ENCODE data around the gene NTRK2. TPM values are rescaled to one million over a fixed set of nuclear protein-coding genes. Genes with fewer than 3 reads are reported as not detected.

NTRK2 gene
- total RNA-seq, 1 experiment from 2014 or later, result not detected

DNA sequence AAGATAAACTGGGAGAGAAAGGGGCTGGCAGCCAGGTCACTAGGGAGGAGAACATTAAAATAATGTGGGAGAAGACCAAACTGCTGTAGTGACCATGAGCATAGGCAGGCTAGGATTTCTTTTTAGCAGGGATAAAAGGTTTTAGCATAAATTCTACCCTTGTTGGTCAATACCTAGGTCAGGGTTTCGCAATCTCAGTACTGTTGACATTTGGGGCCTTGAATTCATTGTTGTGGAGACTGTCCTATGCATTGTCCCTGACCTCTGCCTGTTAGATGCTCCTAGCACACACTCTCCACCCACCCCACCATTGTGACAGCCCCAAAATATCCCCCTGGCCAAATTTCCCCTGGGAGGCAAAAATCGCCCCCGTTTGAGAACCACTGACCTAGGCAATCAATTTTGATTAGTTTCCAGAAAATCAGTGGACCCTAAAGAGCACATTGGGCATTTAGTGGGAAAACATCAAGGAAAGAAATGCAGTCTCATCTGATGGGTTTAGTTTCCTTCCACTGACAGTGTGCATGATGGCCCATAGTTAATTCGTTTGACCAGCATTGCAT lies 181.4 kb downstream of the NTRK2 start:
- DNase-seq (ENCODE audit: low spot score), result no peak

DNA sequence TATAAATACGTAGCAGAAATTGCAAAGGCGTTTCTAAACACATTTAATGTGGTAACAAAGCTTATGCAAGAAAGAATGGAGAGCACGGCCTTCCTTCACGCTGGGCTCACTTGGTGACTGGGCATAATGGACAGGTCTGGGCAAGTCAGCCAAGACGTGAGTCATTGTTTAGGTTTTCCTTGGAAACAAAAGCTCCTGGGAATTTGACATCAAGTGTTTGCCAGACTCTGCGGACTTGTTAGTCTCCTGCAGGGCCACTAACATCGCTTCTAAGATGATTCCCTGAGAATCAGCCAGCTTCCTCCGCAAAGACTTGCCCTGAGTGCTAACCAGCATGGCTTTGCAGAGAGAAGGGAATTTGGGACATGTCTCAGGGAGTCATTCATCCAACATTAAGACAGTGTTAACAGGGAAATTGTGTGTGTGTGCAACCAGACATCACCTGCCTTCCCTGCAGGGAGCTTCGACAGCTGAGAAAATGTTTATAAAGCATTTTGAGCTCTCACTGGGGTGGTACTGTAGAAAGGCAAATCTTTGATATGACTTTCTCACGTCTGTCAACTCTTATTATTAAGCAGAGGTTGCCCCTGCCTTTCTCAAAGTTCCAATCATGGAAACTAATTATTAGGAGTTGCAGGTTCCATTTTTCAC lies 182.5 kb downstream of the NTRK2 start:
- peak; percentile 90 for DNase-seq (ENCODE audit: low spot score)

DNA sequence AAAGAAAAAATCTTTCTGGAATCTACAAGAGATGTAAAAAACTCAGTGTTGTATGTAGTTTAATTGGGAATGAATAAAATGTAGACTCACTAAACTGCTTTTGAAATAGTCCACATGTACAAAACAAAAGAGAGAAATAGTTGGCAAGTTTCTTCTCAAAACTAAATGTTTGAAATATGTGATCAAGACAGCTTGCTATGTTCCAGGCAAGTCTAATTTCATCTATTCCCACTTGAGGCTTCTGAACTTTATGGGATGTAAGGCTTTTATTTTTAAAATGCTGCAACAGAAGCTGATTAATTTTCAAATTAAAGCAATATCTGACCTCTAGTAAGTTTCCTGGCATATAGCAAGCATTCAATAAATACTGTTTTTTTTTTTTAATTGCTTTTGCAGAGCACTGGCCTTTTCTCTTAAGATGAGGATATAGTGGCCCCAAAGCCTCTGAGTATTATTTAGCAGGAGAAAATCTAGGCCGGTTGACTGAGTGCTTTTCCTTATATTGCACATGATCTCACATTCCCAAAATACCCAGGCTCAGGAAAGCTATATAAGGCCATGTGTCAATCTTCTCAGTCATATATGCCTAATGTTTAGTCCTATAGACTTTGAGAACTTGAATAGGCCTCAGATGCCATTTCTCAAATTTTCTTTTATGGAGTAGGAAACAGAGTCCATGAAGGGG lies 183.2 kb downstream of the NTRK2 start:
- DNase-seq (ENCODE audit: low spot score), result no peak

DNA sequence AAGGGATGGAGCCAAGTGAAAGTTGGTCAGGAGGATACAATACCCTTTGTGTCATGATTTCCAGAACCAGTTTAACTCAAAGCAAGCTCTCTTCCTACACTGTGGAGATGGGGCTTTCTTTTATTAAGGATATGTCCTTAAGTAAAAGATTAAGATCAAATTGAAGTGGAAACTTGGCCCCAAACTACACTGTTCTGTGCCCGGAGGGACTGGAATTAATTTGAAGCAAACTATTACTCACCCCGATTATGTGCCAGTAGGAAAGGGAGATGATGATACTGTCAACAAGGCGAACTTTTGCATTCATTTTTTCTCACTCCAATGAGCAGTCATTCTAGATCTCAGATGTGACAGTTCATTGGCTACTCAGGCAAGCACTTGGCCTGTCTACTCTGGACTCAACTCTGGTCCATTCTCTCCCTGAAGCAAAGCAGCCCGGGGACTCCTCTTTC lies 186.7 kb downstream of the NTRK2 start:
- no peak for DNase-seq (ENCODE audit: low spot score)

DNA sequence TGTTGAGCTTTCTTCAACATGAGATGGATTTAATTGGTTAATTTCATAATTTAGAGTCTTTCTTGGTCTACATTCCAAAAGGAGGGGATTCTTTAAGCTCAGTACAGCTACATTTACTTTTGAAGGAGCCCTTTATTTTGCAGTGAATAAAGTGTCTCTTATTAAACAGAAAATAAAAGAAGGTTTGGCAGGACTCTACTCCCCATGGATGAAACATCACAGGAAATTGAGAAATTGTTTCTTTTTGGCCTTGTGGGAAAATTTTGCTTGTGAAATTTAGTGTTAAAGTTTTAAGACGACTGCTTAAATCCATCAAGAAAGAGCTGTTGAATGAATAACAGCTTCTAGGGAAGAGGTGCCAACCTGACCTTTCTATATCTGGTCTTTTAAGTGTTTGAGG lies 187.7 kb downstream of the NTRK2 start:
- no peak for DNase-seq (ENCODE audit: low spot score)

DNA sequence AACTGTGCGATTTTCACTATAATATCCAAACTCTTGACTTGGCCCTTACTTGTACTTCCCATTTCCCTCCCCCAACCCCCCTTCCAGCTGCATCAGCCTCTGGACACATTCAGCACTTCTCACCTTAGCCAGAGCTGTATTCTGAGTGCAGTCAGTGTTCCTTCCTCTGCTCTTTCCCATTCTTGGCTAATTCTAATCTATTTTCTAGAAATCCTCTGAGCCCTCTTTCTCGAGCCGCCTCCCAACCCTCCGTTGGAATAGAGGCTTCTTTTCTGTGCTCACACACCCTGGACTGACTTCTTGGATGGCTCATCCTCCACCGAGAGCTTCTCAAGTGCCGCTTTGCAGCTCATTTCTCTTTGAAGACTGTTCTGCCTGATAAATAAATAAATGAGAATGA lies 188.8 kb downstream of the NTRK2 start:
- DNase-seq (ENCODE audit: low spot score), result no peak

DNA sequence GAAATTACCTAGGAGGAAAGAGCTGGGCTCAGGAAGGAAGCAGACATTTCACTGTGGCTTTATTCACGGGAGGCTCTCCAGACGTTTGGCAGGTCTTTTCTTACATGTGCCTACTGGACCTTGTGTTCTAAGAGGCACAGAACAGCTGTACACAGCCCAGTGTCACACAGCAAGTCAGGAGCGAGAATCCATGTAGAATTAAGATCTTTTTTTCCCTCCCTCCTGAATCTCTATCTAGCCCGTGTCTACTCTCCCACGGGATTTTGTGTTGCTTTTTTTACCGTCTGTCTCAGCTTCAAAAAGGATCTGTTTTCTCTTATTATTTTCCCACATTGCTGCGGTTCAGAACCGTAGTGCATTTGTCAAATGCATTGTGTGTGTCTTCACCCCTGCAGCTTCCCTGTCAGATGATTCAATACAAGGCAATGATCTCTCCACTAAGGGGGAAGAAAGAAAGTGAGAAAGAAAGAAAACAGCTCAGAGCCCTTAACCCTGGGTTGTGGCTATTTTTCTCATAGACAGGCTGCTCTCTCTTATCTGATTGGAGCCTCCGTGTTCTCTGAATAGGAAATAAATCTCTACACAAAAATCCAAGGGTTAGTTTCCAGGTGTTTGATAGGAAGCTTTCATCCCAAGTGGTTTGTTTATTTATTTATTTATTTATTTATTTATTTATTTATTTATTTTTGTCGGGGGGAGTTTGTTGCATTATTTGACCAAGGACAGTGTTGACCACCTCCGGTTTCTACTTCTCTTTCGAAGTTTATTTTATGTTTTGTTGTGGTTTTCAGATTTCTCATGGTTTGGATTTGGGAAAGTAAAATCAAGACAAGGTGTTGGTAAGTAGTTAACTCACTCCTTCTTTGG lies 191.0 kb downstream of the NTRK2 start:
- no peak for DNase-seq (ENCODE audit: low spot score)

DNA sequence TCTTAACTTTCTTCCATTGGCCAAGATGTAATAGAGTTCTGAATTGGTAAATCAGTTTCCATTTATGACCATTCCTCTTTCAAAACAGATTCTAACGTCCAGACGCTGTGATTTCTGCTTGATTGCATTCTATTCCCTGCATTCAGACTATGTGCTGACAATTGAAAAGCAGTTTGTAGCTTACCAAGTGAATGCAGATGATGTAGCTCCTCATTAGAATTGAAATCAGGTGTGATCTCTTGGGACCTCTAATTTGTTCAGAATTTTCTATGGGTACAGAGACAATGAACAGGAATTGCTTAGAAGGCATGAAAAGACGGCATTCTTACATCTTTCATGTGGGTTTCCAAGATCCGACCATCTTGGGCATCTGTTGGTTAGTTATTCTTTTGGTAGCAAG lies 191.9 kb downstream of the NTRK2 start:
- no peak for DNase-seq (ENCODE audit: low spot score)

DNA sequence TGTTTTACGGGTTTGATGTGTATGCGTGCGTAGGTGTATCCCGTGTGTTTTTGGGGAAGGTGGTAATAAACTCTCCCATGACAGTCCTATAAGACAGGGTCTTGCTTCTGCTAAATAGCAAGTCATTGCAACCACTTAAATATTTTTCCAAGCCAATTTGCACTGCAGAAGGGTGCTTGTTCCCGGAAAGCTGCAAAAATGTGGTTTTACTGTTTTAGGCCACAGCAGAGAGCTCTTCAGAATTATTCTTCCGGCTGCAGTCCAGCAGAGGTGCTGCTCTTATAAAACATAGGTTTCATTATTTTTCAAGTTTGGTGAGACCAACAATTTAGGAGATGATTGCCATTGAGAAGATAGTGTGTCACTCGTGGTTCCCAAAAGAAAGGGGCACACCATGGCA lies 192.8 kb downstream of the NTRK2 start:
- DNase-seq (ENCODE audit: low spot score), result no peak

DNA sequence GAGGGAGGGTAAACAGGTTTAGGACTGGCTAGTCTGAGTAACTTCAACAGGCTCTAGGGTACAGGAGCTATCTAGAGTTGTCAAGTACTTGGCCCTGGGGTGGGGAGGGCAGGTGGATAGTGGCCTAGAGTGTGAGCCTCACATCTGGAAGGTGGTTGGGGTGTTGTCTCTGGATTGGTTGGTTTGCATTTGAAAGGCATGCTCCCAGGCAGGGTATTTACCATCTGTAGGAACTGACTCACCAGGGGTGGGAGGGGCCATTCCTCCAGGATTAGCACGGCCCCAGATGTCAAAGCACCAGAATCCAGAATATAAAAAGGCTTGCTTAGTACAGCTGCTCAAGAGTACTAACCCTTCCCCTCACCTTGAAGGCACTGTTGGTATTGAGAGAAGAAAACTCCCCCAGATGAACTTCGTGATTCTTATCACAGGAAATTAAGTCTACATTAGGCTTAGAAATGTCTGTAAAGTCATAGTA lies 193.3 kb downstream of the NTRK2 start:
- DNase-seq (ENCODE audit: low spot score), result peak; percentile 41

DNA sequence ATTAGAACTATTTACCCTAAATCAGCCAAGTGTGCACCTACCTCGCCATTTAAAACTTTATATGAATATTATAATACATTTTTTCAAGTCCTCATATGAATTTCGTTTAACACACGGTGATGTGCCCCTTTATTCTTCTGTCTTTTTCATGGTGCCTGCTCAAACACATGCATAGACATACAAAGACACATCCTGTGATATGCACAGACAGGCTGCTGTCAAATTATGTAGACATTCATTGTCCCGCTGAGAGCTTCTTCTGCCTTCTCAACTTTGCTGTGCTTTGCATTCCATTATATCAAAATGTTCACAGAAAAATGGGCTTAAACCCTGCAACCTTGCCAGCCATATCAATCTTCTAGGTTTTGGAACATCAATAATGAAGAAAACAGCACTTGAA lies 193.8 kb downstream of the NTRK2 start:
- no peak for DNase-seq (ENCODE audit: low spot score)

DNA sequence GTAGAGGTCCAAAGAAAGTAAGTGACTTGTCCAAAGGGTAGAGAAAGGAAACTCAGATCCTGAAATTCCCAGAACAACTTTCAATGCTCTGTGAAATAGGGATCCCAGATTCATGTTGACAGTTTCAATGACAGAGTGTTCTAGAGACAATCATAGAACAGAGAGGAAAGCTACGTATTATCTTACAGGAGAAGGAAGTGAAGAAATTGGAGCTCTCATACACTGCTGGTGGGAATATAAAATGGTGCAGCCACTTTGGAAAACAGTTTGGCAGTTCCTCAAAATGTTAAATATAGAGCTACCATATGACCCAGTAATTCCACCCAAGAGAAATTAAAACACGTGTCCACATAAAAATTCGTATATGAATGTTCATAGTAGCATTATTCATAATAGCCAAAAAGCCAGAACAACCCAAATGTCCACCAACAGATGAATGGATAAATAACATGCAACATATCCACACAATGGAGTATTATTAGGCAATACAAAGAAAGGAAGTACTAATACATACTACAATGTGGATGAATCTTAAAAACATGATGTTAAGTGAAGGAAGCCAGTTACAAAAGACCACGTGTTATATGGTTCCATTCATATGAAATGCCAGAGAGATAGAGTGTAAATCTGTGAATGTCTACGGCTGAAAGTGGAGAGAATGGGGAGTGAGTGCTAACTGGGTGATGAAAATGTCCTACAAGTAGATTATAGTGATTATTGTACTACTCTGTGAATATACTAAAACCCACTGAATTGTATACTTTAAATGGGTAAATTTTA lies 197.1 kb downstream of the NTRK2 start:
- DNase-seq (ENCODE audit: low spot score), result no peak

DNA sequence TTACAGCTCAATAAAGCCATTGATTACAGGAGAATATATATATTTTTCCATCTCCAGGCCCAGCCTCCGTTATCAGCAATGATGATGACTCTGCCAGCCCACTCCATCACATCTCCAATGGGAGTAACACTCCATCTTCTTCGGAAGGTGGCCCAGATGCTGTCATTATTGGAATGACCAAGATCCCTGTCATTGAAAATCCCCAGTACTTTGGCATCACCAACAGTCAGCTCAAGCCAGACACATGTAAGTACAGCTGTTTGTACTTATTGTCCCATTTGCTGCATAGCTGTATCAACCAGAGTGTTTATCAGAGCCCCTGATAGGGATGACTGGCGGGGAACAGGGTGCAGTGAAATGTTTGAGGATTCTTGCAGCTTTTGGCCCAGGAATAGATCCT lies 197.7 kb downstream of the NTRK2 start:
- DNase-seq (ENCODE audit: low spot score), result no peak

DNA sequence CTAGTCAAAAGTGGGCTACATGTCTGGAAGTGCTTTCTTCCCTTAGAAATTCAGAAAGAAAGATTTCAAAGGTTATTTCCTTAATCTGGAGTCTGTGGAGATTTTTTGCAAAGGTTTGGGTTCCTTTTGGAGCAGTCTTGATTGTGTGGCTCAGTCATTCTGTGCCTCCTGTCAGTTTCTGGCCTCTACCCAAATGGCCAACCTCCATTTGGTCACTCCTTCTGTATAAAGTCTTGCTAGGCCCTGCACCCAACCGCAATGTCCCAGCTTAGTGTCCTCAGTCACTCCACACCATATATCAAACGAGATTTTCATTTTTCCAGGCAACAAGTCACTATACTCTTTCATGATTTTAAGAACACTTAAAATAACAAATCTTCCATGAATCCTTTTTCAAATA lies 199.6 kb downstream of the NTRK2 start:
- no peak for DNase-seq (ENCODE audit: low spot score)

DNA sequence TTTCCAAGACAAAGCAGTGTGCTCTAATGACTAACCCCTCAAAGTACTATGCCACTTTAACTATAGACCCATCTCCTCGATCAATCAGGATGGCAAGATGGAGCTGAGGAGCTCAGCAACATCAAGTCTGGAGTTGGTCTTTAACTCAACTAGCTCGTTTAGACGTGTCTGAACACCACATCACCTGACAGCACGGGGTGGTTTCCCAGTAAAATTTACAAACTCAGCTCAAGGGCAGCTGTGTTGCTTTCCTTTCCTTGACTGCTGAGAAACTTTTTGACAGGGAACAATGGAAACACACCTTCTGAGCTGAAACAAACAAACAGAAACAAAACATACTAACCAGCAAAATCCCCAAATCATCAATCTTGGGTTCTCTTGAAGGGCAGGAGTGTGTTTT lies 202.5 kb downstream of the NTRK2 start:
- no peak for DNase-seq (ENCODE audit: low spot score)

DNA sequence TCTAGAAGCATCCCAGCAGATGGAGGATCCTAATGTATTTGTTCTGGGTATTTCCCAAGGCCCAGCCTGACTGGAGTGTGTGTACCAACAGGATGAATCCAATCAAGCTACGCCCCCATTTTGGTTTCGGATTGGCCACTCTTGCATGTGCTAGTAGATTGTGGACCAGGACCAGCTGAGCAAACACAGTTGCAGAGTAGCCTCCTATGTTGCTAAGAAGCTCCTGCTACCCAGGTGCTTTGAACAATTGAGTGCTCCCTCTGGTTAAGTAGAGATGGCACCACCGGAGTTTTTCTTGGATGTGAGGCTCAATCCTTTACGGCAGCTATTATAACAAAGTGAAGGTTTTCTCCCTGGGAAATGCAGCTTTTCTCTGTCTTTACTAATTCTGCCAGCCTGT lies 204.5 kb downstream of the NTRK2 start:
- no peak for DNase-seq (ENCODE audit: low spot score)

DNA sequence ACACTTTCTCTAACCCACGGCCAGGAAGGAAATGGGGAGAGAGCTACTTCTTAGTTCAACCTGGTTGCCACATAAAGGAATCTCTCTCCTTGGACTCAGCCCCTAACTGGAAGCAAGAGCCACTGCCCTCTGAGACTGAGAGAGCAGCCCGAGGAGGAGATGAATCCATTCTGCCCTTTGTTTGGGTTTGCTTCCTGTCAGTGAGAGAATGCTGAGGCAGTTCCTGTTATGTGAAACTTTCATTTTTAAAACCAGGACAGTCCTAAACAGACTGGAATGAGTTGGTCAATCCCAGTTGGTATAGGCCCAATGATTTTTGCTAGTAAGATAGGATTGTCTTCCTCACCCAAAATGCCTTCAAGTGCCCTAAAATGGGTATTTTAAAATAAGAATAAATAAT lies 205.1 kb downstream of the NTRK2 start:
- no peak for DNase-seq (ENCODE audit: low spot score)

DNA sequence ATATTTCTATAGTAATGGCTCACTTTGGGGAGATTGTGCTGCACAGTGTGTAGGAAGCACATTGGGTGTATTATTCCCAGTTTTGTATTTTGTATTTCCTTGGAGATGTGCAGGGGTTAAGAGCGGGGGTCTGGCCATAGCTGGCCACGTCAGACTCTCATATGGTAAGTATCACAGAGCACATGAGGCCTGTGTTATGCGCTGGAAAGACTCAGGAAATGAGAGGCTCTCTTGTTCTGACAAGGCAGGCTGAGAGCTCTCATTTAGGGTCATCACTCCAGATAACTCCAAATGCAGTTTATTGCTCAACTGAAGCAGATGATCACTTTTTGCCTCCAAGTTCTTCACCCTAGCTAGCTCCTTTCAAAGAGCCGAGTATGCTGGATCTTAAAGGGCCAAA lies 205.7 kb downstream of the NTRK2 start:
- DNase-seq (ENCODE audit: low spot score), result no peak

DNA sequence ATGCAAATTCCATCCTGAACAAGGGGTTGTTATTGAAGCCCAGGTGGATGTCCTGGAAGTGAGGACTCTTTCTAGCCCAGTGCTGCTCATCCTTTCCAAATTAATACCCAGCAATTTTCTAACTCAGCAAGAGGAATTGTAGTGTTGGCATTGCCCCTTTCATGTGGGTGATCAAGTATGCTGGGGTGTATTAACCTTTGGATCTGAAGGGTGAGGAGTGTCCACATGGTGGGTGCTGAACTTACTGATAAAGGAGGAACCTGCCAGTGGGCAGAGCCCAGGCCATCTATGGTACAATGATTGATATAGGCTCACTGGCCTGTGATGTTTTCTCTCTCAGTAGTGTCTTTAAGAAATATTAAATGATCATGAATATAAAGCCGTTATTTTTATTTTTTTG lies 210.1 kb downstream of the NTRK2 start:
- no peak for DNase-seq (ENCODE audit: low spot score)

DNA sequence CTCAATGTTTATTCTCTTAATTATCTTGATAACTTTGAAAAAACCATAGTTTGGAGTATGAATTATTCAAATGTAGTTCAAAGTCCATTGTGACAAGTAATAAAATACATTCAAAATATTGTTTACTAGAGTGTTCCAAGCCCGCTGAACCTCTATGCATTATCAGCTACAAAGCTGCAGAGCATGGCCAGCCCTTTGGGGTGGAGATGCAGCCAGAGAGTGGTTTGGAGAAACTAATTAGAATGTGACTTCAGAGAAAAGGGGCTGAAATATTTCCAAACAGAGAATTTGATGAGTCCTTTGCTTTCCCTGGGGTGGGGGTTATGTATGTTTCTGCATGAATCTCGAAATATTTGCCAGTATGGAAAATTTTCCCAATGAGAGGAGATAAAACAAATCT lies 211.3 kb downstream of the NTRK2 start:
- no peak for DNase-seq (ENCODE audit: low spot score)

DNA sequence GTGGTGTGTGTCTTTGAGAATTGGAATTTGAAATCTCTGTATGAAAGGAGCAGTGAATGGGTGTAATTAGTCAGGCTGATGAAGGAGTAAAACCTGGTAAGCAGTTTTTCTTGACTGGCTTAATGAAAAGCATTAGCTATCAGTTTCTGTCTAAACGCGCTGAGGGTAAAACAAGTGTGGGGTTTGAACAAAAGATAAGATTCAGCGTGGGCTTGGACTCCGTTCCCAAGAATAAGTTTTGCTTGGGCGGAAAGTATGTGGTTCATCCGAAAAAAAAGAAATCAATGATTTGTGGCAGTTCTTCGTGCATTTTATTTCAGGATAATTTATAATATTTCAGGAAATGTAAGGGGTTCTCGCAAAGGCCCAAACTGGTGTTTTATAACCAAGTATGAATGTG lies 217.3 kb downstream of the NTRK2 start:
- DNase-seq (ENCODE audit: low spot score), result no peak

DNA sequence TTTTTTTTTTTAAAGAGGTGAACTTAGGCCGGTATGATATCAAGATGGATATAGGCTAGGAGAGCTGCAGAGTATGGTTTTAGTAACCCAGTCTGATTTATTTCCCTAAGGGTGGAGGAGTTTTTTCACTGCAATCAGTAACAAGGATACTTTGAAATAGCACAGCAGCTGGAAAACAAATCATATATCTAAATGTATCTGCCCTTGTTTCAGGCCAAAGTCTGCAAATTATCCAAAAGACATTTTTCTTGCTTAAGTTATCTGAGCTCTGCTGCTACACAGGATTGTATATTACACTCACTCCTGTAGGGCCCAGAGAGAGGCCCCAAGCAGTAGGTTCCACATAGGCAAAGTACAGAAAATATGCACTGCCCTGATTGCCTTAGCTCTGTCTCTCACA lies 222.4 kb downstream of the NTRK2 start:
- DNase-seq (ENCODE audit: low spot score), result no peak
